Smooth muscle cell of the brain vasculature (primary cell): ENCODE results near the gene SLC12A3.
"Not testable (repeated sequence)": the region's sequence is repeated elsewhere in the genome, so short reads cannot be mapped to it uniquely, and the experiment has no call there.

Experiments used
- DNase-seq: peaks from one replicate; pipeline ENCODE4 v3.0.0-alpha.2; 2012; ENCODE audit warnings: low read depth, low spot score

Gene SLC12A3

GRCh38 chr16:56918467-56919012, 53.5 kb downstream of the SLC12A3 start:
- DNase-seq, result no peak

- no peak for DNase-seq
Measured at GRCh38 chr16:56919099-56919800, 54.2 kb downstream of the SLC12A3 start.

GRCh38 chr16:56921571-56921970, 56.6 kb downstream of the SLC12A3 start:
- DNase-seq, result no peak

- no peak for DNase-seq
Measured at GRCh38 chr16:56923481-56924091, 58.6 kb downstream of the SLC12A3 start.

- DNase-seq, result no peak
Measured at GRCh38 chr16:56927471-56927870, 62.5 kb downstream of the SLC12A3 start.

GRCh38 chr16:56929639-56930038, 64.6 kb downstream of the SLC12A3 start:
- DNase-seq, result no peak

GRCh38 chr16:56930486-56931270, 65.7 kb downstream of the SLC12A3 start:
- DNase-seq, result no peak

- no peak for DNase-seq
Measured at GRCh38 chr16:56931271-56931891, 66.4 kb downstream of the SLC12A3 start.

GRCh38 chr16:56931892-56932720, 67.1 kb downstream of the SLC12A3 start, which contains the start of gene HERPUD1:
HERPUD1 (plus strand) TSS chr16:56932142; CDS start chr16:56932245, 103 bp downstream.
- DNase-seq, result peak; percentile 89

- no peak for DNase-seq
Measured at GRCh38 chr16:56932721-56933619, 68.0 kb downstream of the SLC12A3 start.

- DNase-seq, result no peak
Measured at GRCh38 chr16:56933828-56934598, 69.0 kb downstream of the SLC12A3 start.

- DNase-seq, result not testable (repeated sequence)
Measured at GRCh38 chr16:56934599-56935145, 69.7 kb downstream of the SLC12A3 start.

- no peak for DNase-seq
Measured at GRCh38 chr16:56935201-56935600, 70.2 kb downstream of the SLC12A3 start.

GRCh38 chr16:56936491-56936890, 71.5 kb downstream of the SLC12A3 start:
- no peak for DNase-seq

- DNase-seq, result no peak
Measured at GRCh38 chr16:56936950-56937349, 71.9 kb downstream of the SLC12A3 start.

GRCh38 chr16:56938664-56939513, 73.9 kb downstream of the SLC12A3 start:
- DNase-seq, result no peak

- DNase-seq, result no peak
Measured at GRCh38 chr16:56939801-56940200, 74.8 kb downstream of the SLC12A3 start.

GRCh38 chr16:56941092-56941491, 76.1 kb downstream of the SLC12A3 start:
- DNase-seq, result no peak
